GM19043 (cell line): Measurements from ENCODE around the gene NARF.

Experiments
- ATAC-seq: cut with Tn5 transposase; IDR thresholded peaks from one replicate; pipeline ENCODE4 v1.9.1; 2021; ENCODE audit warnings: low read depth; ENCODE audit not compliant: unreplicated experiment

NARF gene

GRCh38 chr17:82433560-82434215, 24.9 kb upstream of the NARF start:
- ATAC-seq = no peak

GRCh38 chr17:82434216-82434565, 24.4 kb upstream of the NARF start:
- ATAC-seq = no peak

GRCh38 chr17:82435103-82435502, 23.4 kb upstream of the NARF start:
- ATAC-seq = no peak

GRCh38 chr17:82435601-82436583, 22.6 kb upstream of the NARF start:
- no peak for ATAC-seq

- no peak for ATAC-seq
These were observed 21.8 kb upstream of the NARF start for GRCh38 chr17:82436601-82437324.

GRCh38 chr17:82437325-82437668, 21.2 kb upstream of the NARF start:
- no peak for ATAC-seq

GRCh38 chr17:82438401-82439193, 19.9 kb upstream of the NARF start:
- no peak for ATAC-seq

GRCh38 chr17:82439194-82439828, 19.2 kb upstream of the NARF start:
- ATAC-seq = no peak

- no peak for ATAC-seq
These were observed 18.6 kb upstream of the NARF start for GRCh38 chr17:82439829-82440365.

- ATAC-seq = no peak
These were observed 18.0 kb upstream of the NARF start for GRCh38 chr17:82440469-82440981.

- ATAC-seq = no peak
These were observed 17.4 kb upstream of the NARF start for GRCh38 chr17:82440991-82441627.

GRCh38 chr17:82441691-82442487, 16.7 kb upstream of the NARF start:
- no peak for ATAC-seq

- no peak for ATAC-seq
These were observed 15.7 kb upstream of the NARF start for GRCh38 chr17:82442643-82443464.

- ATAC-seq = no peak
These were observed 14.9 kb upstream of the NARF start for GRCh38 chr17:82443465-82444283.

- no peak for ATAC-seq
These were observed 14.2 kb upstream of the NARF start for GRCh38 chr17:82444284-82444893.

- no peak for ATAC-seq
These were observed 13.5 kb upstream of the NARF start for GRCh38 chr17:82444941-82445521.
